ENCODE measurements around the gene ZNF804A. TPM values are rescaled to one million over a fixed set of nuclear protein-coding genes. Genes with fewer than 3 reads are reported as not detected.

The ZNF804A gene
- total RNA-seq, 3 donors from 2014 or later (not counting 1 experiment from before 2014, with no cell fraction given), result 0.12 to 0.25 TPM; not detected in 1

DNA sequence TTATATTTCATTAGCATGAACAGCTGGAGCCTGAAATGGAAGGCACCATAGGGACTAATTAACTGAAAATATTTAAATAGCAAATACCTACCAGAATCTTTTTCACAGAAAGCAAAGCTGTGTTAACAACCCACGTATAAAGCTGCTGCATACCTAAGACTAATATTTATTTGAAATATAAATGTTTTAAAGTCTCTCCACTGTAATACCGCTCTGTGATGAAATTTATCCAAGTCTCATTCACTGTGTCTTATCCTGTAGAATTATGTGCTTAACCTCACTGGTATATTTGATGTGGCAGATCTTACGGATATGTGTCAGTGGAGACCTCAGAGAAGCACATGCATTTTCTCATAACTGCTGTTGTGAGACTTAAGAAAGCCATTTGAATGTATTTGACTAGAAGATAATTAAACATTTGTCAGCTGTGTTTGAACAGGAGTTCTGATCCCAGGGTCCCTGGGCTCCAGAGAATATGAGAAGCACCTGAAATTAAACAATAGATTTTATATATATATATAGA, 373.3 kb downstream of the ZNF804A start:
- Mint-ChIP-seq H3K27ac (no peak overlapping the region), H3K36me3 (no peaks in the 10 kb centered on the region), H3K27me3 (ENCODE audit: low read depth in 2 of 2) (no peaks in the 10 kb centered on the region), H3K4me3 (no peak overlapping the region), H3K9me3 (peaks cover 4 to 6% of the 10 kb centered on the region in 2 donors), H3K4me1 (no peaks in the 10 kb centered on the region)
- ATAC-seq (no peak), DNase-seq (no peak)
- Histone ChIP-seq H3K4me1 (ENCODE audit: control insufficient read depth, insufficient read depth, low read length) (no peaks in the 10 kb centered on the region), H3K36me3 (ENCODE audit: control insufficient read depth, insufficient read depth, low read length) (no peaks in the 10 kb centered on the region), H3K27ac (ENCODE audit: low read length) (no peak overlapping the region), H3K4me3 (ENCODE audit: low read length) (no peak overlapping the region), H3K27me3 (ENCODE audit: control insufficient read depth, insufficient read depth, low read length) (no peaks in the 10 kb centered on the region), H3K9me3 (ENCODE audit: control insufficient read depth, insufficient read depth, low read length) (no peaks in the 10 kb centered on the region)
- 91% methylated on average over 1 of the region's 3 CpGs for WGBS (ENCODE audit: insufficient coverage)
- TF ChIP-seq, protein P1, sequence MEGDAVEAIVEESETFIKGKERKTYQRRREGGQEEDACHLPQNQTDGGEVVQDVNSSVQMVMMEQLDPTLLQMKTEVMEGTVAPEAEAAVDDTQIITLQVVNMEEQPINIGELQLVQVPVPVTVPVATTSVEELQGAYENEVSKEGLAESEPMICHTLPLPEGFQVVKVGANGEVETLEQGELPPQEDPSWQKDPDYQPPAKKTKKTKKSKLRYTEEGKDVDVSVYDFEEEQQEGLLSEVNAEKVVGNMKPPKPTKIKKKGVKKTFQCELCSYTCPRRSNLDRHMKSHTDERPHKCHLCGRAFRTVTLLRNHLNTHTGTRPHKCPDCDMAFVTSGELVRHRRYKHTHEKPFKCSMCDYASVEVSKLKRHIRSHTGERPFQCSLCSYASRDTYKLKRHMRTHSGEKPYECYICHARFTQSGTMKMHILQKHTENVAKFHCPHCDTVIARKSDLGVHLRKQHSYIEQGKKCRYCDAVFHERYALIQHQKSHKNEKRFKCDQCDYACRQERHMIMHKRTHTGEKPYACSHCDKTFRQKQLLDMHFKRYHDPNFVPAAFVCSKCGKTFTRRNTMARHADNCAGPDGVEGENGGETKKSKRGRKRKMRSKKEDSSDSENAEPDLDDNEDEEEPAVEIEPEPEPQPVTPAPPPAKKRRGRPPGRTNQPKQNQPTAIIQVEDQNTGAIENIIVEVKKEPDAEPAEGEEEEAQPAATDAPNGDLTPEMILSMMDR (IDR thresholded peaks at IDR 0.05), result no peak
- intact Hi-C loops (cut with micrococcal nuclease), result no loop called here
